NCI-H460 (cell line): ENCODE results near the gene SLC13A3. TPM values are rescaled to one million over a fixed set of nuclear protein-coding genes. Genes with fewer than 3 reads are reported as not detected.

Experiments used
- DNase-seq: peaks from one replicate; pipeline ENCODE4 v3.0.0-alpha.2; 2016; ENCODE audit warnings: low read depth; ENCODE audit errors: extremely low read depth
- total RNA-seq: library from RNA; depleted of rRNA; stranded (reverse); fragments of >200 nt; shearing (Covaris generic); gene quantifications from 2 replicates; pipeline ENCODE4 v1.2.3, GENCODE V29; 2014

Gene SLC13A3
- total RNA-seq, 1 experiment from 2014 or later: not detected

DNA sequence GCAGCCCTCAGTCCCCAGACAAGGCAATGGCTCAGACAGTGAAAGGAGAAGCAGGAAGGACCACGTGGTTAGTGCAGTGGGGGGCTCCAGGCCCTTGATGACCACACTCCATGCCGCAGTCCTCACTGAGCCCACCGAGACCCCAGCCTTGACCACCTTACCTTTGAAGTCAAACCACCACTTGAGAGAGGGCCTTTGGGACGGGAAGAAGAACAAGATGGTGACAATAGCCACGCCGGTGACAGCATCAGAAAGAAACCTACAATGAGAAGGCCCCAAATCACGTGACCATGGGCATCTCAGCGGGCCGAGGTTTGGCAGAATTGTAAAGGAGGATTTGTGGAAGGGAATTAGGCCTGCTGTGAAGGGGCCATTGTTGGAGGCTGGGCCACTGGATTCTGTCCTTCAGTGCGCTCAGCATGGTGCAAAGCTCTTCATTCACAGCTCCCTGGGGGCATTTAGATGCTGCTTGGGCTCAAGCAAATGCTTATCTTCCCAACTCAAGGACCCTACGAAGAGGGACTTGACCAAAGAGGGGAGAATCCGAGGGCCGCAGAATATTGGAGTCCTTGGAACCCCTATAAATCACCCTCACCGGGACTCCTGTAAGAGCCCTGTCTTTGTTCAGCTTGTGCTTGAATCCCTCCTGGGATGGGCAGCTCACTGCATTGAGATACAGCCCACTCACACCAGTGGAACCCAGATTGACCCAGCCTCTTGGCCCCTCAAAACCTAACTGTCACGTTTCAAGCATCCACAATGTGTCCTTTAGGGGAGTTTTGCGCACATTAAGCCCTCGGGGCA lies 67.6 kb downstream of the SLC13A3 start:
- no peak for DNase-seq

DNA sequence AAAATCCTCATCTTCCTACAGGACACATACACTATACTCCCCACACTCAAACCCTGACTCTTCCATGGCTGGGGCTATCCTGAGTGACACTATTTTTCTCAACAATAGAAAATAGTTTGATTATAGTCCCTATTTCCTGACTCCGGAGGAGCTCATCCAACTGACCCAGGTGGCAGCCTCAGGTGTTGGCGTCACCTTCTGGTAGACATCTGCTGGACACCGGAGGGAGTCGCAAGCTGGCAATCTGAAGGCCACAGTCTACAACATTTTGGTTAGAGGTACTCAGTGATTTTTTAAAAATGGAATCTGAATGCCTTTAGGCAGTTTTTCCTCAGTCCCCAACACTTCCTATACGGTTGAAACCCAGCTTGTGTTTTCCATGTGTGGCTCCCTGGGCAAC lies 68.6 kb downstream of the SLC13A3 start:
- no peak for DNase-seq

DNA sequence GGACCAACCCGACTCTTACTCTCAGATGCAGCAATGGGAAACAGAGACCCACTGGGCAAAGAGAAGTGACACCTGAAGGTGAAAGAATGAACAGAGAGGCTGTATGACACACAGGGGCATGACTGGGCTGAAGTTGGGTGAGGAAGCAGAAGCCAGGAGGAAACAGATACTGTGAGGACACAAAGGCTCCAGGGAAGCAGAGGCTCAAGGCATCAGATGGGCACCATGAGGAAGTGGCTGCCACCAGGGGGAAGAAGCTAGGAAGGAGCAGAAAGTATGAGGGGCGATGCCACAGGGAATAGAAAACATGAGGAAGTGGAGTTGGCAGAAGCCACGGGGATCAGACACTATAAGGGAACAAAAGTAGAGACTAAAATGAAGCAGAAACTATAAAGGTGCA lies 69.9 kb downstream of the SLC13A3 start:
- DNase-seq: no peak

DNA sequence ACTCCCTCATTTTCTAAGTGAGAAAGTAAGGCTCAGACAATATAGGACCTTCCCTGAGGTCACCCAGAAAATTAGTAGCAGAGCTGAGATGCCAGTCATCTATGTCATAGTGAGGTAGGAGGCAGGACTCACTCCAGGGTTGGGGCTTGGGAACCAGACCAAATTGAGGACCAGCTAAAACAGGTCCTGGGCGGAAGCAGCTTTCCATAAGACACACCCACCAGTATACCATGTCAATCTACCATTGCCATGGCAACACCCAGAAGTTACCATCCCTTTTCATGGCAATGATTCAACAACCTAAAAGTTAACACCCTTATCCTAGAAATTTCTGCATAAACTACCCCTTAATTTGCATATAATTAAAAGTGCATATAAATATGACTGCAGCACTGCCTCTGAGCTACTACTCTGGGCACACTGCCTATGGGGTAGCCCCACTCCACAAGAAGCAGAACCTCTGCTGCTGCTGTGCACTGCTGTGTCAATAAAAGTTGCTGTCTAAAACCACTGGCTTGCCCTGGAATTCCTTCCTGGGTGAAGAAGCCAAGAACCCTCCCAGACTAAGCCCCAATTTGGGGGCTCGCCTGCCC lies 70.5 kb downstream of the SLC13A3 start:
- DNase-seq: no peak

DNA sequence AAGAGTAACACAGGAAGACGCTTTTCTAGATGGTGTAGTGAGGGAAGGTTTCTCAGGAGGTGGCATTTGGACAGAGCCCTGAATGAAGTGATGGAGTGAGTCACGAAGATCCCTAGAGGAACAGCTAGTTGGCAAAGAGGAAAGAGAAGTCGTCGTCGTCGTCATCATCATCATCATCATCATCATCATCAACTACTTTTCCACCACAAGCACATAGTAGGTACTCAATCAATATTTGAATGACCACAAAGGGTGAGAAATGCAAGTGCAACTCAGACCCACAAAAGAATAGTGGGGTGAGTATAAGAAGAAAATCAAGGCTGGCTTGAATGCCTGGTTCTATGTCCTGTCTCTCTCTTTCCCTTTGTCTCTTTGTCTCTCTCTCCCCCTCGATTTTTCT lies 72.5 kb downstream of the SLC13A3 start:
- DNase-seq: no peak

DNA sequence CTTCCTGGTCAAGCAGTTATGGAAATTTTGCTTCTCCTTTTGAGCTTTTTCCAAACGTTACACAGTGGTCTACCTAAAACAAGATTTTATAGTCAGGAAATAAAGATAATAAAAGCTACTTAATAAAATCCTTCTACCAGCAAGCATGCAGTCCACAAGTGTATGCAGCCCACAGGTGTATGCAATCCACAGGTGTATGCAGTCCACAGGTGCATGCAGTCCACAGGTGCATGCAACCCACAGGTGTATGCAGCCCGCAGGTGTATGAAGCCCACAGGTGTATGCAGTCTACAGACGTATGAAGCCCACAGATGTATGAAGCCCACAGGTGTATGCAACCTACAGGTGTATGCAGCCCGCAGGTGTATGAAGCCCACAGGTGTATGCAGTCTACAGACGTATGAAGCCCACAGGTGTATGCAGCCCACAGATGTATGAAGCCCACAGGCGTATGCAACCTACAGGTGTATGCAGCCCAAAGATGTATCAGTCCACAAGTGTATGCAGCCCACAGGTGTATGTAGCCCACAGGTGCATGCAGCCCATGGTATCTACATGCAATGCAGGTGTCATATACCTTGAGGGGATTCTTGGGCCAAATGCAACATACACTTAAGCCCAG lies 74.4 kb downstream of the SLC13A3 start:
- DNase-seq: no peak

DNA sequence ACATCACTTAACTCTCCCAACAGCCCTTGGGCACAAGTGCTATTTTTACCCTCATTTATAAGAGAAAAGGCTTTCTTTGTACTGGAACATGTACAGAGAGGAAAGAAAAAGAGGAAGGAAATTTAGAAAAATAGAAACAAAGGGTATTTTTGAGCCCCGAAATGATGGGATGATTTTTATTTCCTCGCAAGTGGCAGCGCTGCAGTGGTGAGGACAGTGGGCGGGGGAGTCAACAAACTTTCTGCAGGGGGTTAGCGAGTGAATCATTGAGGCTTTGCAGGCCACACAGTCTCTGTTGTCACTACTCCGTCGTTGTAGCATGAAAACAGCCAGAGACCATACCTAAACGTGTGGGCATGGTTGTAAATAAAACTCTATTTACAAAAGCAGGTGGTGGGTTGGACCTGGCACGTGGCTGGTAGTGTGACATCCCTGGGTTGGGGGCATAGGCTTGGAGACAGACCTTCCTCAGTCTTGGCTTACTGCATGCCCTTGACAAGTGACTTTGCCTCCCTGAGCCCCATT lies 75.3 kb downstream of the SLC13A3 start:
- no peak for DNase-seq

DNA sequence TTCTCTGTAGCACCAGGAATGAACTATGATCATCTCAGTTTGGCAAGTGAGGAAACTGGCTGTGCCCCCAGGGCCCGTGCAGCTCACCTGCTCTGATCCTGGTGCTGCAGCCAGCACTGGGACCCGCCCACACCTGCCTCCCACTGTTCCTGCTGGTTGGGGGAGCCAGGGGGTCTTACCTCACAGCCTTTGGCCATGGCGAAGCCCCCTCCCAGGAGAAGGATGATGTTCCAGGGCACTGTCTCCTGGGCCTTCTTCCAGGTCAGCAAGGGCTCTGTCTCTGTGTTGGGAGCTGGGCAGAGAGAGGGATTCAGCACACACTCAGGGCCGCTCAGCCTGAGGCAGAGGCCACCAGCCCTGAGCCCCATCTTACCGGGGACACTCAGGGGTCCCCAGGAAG lies 75.9 kb downstream of the SLC13A3 start:
- DNase-seq: no peak

DNA sequence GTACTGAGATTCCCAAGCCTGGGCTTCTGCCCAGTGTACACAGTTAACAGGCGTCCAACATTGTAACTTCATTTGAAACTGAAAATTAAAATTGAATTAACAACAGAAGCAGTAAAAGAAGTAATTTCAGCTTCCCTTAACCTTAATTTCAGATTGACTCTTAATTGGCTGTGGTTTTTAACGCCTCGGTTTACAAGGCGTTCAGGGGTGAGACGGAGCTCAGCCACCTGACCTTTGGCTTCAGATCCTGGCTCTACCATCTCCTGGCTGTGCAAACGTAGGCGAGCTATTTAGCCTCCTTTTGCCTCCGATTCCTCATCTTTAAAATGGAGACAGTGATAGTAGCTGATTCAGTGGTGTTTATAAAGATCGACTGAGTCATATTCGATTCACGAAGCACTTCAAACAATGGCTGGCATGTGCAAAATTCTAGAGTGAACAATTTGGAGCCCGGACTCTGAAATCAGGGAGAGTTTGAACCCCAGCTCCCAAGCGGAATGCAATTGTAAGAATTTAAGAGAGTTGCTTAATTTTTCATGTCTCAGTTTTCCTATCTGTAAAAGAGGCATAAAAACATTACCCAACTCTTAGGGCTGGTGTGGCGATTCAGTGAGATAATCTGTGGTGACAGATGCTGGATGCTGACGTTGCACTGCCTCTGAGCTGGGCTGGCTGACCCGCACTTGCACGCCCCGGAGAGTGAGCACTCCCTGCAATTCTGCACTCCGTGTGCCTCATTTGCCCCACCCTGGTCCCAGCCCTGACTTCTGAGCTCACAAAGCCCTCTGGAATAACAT lies 77.3 kb downstream of the SLC13A3 start:
- no peak for DNase-seq

DNA sequence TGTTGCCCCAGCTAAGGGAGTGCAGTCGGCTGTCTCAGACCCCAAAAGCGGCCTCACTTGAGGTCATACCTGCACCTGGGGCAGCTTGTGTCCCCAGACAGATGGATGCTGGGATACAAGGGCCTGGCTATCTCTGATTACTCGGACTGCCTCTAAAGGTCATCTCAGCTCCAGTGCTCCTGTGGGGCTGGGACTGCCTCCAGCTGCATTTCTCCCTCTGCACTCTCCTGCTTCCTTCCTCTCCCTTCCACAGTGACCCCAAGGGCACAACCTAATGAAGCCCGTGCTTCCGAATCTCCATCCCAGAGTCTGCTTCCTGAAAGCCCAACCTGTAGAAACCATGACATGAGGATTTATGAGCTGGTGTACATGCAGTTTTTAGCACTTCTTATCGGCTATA lies 78.0 kb downstream of the SLC13A3 start:
- DNase-seq: no peak

DNA sequence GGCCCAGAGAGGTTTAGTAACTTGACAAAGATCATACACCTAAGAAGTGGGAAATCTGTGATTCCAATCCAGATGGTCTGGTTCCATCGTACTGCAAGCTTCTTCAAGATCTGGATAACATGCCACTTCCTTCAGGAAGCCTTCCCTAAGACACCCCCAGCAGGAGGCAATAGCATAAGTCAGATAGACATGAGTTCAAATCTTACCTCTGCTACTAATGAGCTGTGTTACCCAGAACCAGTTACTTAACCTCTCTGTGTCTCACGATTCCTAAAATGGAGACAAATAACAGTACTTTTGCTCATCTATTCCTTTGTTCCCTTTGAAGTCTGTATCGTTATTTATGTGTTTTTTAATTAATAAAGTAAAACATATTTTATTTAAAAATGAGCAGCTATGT lies 78.5 kb downstream of the SLC13A3 start:
- no peak for DNase-seq

DNA sequence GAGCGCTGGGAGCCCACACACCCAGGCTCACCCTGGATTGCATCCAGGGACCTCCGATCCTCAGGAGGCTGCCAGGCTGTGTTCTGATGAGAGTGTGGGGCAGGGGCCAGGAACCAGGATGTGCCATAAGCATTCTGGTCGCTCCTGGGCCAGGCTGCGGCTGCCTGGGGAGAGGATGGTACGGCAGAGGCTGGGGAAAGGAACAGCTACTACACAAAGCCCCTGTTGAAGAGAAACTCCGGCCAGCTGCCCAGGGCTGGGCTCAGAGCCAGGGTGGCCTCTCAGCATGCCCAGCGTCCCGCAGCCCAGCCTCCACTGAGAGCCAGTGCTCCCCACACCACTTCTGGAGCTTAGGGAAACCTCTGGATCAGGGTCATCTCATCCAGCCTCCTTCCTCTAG lies 79.1 kb downstream of the SLC13A3 start:
- no peak for DNase-seq

DNA sequence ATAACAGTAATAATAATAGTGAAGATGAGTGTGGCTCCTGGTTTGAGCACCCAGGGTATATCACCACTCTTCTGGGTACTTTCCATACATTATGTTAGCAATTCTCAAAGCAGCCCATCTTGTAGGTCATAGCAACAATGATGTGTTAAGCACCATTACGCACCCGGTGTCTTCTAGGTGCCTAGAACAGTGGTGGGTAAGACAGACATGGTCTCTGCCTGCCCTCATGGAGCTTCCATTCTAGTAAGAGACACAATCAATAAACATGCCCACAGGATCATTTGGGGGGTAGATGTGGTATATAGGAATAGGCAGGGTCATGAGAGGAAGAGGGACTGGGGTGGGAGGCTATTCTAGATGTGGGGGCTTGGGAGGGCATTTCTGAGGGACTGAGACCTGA lies 79.8 kb downstream of the SLC13A3 start:
- DNase-seq: no peak

DNA sequence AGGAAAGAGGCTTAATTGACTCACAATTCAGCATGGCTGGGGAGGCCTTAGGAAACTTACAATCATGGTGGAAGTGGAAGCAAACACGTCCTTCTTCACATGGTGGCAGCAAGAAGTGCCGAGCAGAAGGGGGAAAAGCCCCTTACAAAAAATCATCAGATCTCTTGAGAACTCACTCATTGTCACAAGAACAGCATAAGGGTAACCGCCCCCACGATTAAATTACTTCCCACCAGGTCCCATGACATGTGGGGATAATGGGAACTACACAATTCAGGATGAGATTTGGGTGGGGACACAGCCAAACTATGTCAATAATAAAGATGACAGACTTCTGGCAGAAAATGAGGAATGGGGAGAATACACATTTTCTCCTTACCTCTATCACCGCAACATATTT lies 80.3 kb downstream of the SLC13A3 start:
- DNase-seq: no peak

DNA sequence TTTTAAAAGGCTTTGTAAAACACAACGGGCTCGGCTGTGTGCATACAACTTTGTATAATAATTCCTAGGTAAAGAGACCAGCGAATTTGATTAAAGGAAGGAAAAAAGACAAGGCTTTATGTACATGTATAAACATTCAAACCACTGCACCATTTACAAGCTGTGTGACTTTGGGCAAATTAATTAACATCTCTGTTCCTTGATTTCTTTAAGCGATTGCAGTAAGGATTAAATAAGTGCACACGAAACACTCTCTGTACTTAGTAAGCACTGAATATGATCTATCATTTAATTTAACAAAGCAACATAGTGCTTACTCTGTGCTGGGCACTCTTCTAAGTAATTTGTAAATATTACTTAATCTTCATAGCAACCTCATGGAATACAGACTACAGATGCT lies 81.3 kb downstream of the SLC13A3 start:
- DNase-seq: no peak

DNA sequence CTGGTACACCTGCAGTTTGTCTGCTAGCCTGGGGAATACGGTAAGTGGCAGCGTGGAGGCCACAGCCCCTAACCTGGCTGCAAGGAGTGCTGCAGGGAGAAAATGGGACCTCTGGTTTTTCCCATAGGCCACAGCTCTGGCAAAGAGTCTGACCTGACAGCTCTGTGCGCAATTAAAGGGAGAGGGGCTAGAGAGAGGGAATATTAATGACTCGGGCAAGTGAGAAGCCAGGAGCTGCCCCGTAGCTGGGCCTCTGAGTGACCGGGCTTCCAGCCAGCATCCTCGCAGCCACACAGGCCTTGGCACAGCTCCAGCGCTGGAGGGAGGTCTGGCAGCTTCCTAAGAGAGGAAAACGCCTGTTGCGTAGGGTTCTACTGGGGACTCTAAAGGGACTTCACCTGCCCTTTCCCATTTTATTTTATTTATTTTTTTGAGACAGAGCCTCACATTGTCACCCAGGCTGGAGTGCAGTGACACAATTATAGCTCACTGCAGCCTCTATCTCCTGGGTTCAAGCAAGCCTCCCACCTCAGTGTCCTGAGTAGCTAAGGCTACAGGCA lies 82.6 kb downstream of the SLC13A3 start:
- DNase-seq: no peak

DNA sequence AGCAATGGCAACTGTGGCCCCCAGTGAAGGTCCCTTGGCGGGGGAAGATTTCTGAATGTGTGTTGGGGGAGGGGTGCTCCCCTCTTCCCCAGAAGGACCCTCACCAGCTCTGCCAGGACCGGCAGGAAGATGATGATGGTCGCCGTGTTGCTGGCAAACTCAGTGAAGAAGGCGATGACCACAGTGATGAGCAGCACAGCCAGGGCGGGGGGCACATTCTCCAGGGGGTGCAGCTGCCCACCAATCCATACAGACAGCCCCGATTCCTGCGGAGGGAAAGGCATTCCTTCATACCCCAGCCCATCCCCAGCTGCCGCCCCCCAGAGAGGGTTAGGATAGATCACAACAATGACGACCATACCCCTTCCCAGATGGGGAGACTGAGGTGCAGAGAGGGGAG lies 85.1 kb downstream of the SLC13A3 start:
- DNase-seq: no peak

DNA sequence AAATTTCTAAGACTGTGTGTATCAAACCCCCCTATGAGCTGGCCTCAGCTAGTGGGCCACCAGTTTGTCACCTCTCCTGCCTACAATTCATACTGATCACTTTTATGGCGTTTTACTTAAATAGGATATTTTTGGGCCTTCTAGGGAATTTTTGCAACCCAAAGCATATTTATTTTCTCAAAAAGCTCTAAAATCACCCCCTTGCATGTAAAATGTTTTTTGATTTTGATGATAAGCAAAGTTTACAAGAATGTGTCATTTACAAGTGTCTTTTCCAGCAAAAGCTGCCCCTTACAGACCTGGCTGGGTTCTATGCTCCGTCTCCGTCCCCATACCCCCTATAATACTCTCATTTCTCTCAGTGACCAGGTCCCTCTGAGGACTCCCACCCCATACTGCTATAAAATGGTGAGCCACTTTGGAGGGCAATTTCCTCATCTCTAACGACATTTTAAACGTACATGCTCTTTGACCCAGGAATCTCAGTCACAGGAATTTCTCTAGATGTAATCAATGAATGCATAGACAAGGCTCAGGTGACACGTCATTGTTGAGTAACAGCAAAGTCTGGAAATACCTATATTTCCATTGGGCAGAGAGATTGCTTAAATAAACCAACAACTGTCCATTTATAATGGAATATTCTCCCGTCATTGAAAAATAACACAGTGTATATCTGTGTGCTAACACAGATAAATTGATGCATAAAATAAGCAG lies 86.9 kb downstream of the SLC13A3 start:
- no peak for DNase-seq

DNA sequence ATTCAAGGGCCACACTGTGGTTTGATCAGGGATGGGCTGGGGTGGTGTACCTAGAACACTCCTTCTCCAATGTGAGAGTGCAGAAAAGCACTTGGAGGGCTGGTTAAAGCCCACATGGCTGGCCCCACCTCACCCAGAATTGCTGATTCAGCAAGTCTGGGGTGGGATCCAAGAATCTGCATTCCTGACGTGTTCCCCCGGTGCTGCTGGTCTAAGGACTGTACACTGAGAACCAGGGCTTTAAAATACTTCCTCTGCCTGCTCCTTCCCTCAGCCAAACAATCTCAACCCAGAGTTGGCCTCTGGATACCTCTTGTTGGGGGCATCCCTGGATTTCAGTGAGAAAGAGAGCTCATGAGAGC lies 87.4 kb downstream of the SLC13A3 start:
- DNase-seq: no peak

DNA sequence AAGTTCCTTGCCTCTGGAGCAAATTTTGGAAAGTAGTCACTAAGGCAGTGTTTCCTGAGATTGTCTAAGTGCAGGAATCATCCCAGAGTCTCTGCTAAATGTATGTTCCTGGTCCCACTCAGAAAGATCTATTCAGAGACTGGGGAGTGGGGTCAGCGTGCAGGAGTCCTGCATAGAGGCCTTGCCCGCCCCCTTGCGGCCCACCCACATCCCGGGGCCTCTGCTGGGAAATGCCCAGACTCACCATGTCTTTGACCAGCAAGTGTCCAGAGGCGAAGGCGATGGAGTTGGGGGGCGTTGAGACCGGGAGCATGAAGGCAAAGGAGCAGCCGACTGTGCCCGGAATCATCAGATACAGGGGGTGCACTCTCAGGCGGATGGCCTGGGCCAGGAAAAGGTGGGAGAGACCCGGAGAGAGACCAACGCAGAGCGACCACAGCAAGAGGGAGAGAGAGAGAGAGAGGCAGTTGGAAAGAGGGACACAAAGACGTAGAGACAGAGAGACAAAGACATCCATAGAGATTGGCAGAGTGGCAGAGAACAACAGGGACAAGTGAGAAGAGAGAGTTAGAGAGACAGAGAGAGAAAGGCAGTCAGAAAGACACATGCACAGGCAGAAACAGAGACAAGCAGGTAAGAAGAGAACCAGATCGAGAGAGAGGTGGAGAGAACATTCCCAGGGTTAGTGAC lies 87.9 kb downstream of the SLC13A3 start:
- no peak for DNase-seq
